Osteoblast (primary cell): ENCODE data around the gene CACTIN. TPM values are rescaled to one million over a fixed set of nuclear protein-coding genes. Genes with fewer than 3 reads are reported as not detected.

Experiments used
- DNase-seq: peaks from one replicate; pipeline ENCODE4 v3.0.0; 2011; ENCODE audit warnings: low spot score, mixed read lengths; ENCODE audit not compliant: insufficient read length; ENCODE audit errors: missing footprints
- H2AFZ ChIP-seq: 2 replicates; pipeline ENCODE4 v1.6.0; 2011; ENCODE audit warnings: mild to moderate bottlenecking, low read length
- H3K27ac ChIP-seq: 2 replicates; pipeline ENCODE4 v1.5.1; 2011; ENCODE audit warnings: mild to moderate bottlenecking, low read depth, low read length, moderate library complexity
- H3K27me3 ChIP-seq: 2 replicates; pipeline ENCODE4 v1.6.0; 2012; ENCODE audit warnings: mild to moderate bottlenecking, control low read depth, inconsistent platforms, low read length, moderate library complexity; ENCODE audit not compliant: insufficient read depth
- H3K36me3 ChIP-seq: 2 replicates; pipeline ENCODE4 v1.5.1; 2011; ENCODE audit warnings: mild to moderate bottlenecking, low read length, control low read depth, moderate library complexity; ENCODE audit not compliant: insufficient read depth
- H3K4me1 ChIP-seq: 2 replicates; pipeline ENCODE4 v1.5.1; 2011; ENCODE audit warnings: mild to moderate bottlenecking, low read length, control low read depth, moderate library complexity; ENCODE audit not compliant: insufficient read depth
- H3K4me2 ChIP-seq: 2 replicates; pipeline ENCODE4 v1.6.0; 2011; ENCODE audit warnings: mild to moderate bottlenecking, low read length; ENCODE audit not compliant: insufficient read depth
- H3K4me3 ChIP-seq: fragments of 200-600 bp; sonication (generic); 3 replicates; pipeline ENCODE4 v1.5.1; 2012; ENCODE audit warnings: mild to moderate bottlenecking, low read length, inconsistent platforms; ENCODE audit not compliant: insufficient read depth
- H3K79me2 ChIP-seq: 2 replicates; pipeline ENCODE4 v1.6.0; 2012; ENCODE audit warnings: mild to moderate bottlenecking, low read length, control low read depth, inconsistent platforms; ENCODE audit not compliant: insufficient read depth
- H3K9me3 ChIP-seq: 2 replicates; pipeline ENCODE4 v1.5.1; 2011; ENCODE audit warnings: low read depth, low read length, control low read depth
- H4K20me1 ChIP-seq: 2 replicates; pipeline ENCODE4 v1.6.0; 2012; ENCODE audit warnings: mild to moderate bottlenecking, low read length, control low read depth; ENCODE audit not compliant: insufficient read depth
- CTCF ChIP-seq: IDR thresholded peaks from 2 replicates; pipeline ENCODE4 v1.5.1; 2011; ENCODE audit warnings: mild to moderate bottlenecking, low read depth, low read length, moderate library complexity; ENCODE audit errors: extremely low read depth
- total RNA-seq: library from RNA; depleted of rRNA; stranded (reverse); fragments of >200 nt; gene quantifications from 2 replicates; pipeline ENCODE4 v1.2.3, GENCODE V29; 2012

The CACTIN gene
- total RNA-seq, 1 donor, result 19.9 TPM

- H3K4me1 ChIP-seq, result peaks cover 13% of the 10 kb centered on the region
- H3K27ac ChIP-seq, result no peak overlapping the region
- no peaks in the 10 kb centered on the region for H3K36me3 ChIP-seq
- H2AFZ ChIP-seq, result no peak overlapping the region
- no peak for TF ChIP-seq CTCF
- H3K4me2 ChIP-seq, result no peak overlapping the region
- H3K9me3 ChIP-seq, result no peaks in the 10 kb centered on the region
- no peaks in the 10 kb centered on the region for H4K20me1 ChIP-seq
- no peak for DNase-seq
- H3K27me3 ChIP-seq, result peaks cover 2% of the 10 kb centered on the region
- no peaks in the 10 kb centered on the region for H3K79me2 ChIP-seq
- no peak overlapping the region for H3K4me3 ChIP-seq
Observed at GRCh38 chr19:3604227-3604986, 22.2 kb downstream of the CACTIN start.

- Histone ChIP-seq H3K9me3 (no peaks in the 10 kb centered on the region), H4K20me1 (no peaks in the 10 kb centered on the region), H3K27me3 (peaks cover 2% of the 10 kb centered on the region), H3K79me2 (no peaks in the 10 kb centered on the region), H2AFZ (no peak overlapping the region), H3K4me1 (peaks cover 13% of the 10 kb centered on the region), H3K27ac (no peak overlapping the region), H3K4me3 (no peak overlapping the region), H3K36me3 (no peaks in the 10 kb centered on the region), H3K4me2 (no peak overlapping the region)
- no peak for TF ChIP-seq CTCF
- no peak for DNase-seq
Observed at GRCh38 chr19:3603121-3603811, 23.3 kb downstream of the CACTIN start.

DNA sequence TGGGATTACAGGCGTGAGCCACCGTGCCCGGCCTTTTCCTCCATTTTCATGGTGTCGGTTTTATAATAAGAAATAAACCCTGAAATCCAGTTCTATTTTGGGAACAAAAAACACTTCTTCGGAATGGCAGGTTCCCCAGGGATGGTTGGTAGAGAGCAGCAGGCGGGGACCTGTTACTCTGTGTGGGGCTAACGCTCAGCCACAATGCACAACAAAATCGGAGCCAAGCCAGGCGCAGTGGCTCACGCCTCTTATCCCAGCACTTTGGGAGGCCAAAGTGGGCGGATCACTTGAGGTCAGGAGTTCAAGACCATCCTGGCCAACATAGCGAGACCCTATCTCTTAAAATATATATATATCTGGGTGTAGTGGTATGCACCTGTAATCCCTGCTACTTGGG, 25.6 kb downstream of the CACTIN start:
- Histone ChIP-seq H3K36me3 (no peaks in the 10 kb centered on the region), H3K4me3 (no peak overlapping the region), H3K9me3 (no peaks in the 10 kb centered on the region), H3K4me1 (peaks cover 2% of the 10 kb centered on the region), H3K79me2 (no peaks in the 10 kb centered on the region), H3K4me2 (no peak overlapping the region), H2AFZ (no peak overlapping the region), H3K27me3 (peaks cover 2% of the 10 kb centered on the region), H3K27ac (no peak overlapping the region), H4K20me1 (no peaks in the 10 kb centered on the region)
- TF ChIP-seq CTCF, result no peak
- DNase-seq, result no peak

DNA sequence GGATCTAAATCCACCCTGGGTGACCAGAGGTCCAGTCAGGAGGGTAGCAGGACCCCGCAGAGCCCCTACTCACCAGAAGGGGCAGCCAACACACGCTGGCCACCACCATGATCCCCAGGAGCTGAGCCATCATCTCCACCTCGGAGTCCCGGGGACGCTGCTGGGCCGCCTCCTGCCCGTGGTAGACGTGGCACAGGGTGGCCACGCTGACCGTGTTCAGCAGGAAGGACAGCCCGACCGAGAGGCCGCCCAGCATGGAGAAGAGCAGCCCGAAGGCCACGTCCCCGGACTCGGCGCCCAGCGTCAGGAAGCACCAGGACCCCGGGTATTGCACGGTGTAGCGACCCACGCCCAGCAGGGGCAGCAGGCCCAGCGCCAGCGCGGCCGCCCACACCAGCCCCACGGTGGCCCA, 26.8 kb downstream of the CACTIN start:
- H3K4me3 ChIP-seq, result no peak overlapping the region
- no peaks in the 10 kb centered on the region for H3K27me3 ChIP-seq

More for the DNA sequence above, 26.8 kb downstream of the CACTIN start:
- Histone ChIP-seq H3K27ac (no peak overlapping the region), H4K20me1 (no peaks in the 10 kb centered on the region), H3K36me3 (no peaks in the 10 kb centered on the region), H3K79me2 (no peaks in the 10 kb centered on the region), H2AFZ (no peak overlapping the region), H3K4me1 (no peaks in the 10 kb centered on the region), H3K9me3 (no peaks in the 10 kb centered on the region), H3K4me2 (no peak overlapping the region)
- TF ChIP-seq CTCF, result no peak
- no peak for DNase-seq
